ENCODE results near the gene SUMF1. TPM values are rescaled to one million over a fixed set of nuclear protein-coding genes. Genes with fewer than 3 reads are reported as not detected.
"Not testable (repeated sequence)": the region's sequence is repeated elsewhere in the genome, so short reads cannot be mapped to it uniquely, and the experiment has no call there.

Gene SUMF1
- total RNA-seq, 1 experiment from 2014 or later, result 37.1 TPM

- no peak for DNase-seq
- Histone ChIP-seq H3K4me3 (no peak overlapping the region), H3K9me3 (no peaks in the 10 kb centered on the region), H3K36me3 (no peaks in the 10 kb centered on the region), H3K27me3 (no peaks in the 10 kb centered on the region)
Measured at GRCh38 chr3:4343258-4343657, 123.8 kb downstream of the SUMF1 start.

- Histone ChIP-seq H3K36me3 (no peaks in the 10 kb centered on the region), H3K9me3 (no peaks in the 10 kb centered on the region), H3K27me3 (no peaks in the 10 kb centered on the region), H3K4me3 (no peak overlapping the region)
- DNase-seq, result no peak
Measured at GRCh38 chr3:4341336-4341675, 125.8 kb downstream of the SUMF1 start.

- no peaks in the 10 kb centered on the region for H3K36me3 ChIP-seq
- no peaks in the 10 kb centered on the region for H3K9me3 ChIP-seq
- H3K27me3 ChIP-seq, result no peaks in the 10 kb centered on the region
- H3K4me3 ChIP-seq, result no peak overlapping the region
- no peak for DNase-seq
Measured at GRCh38 chr3:4340411-4341335, 126.4 kb downstream of the SUMF1 start.

GRCh38 chr3:4340077-4340410 is 127.0 kb downstream of the SUMF1 start:
- no peak for DNase-seq
- Histone ChIP-seq H3K27me3 (no peaks in the 10 kb centered on the region), H3K9me3 (no peaks in the 10 kb centered on the region), H3K4me3 (no peak overlapping the region), H3K36me3 (no peaks in the 10 kb centered on the region)

- H3K4me3 ChIP-seq, result no peak overlapping the region
- no peak for DNase-seq
- H3K36me3 ChIP-seq, result no peaks in the 10 kb centered on the region
- H3K27me3 ChIP-seq, result no peaks in the 10 kb centered on the region
- no peaks in the 10 kb centered on the region for H3K9me3 ChIP-seq
Measured at GRCh38 chr3:4338751-4339150, 128.3 kb downstream of the SUMF1 start.

- DNase-seq, result no peak
- Histone ChIP-seq H3K4me3 (no peak overlapping the region), H3K36me3 (no peaks in the 10 kb centered on the region), H3K9me3 (no peaks in the 10 kb centered on the region), H3K27me3 (no peaks in the 10 kb centered on the region)
Measured at GRCh38 chr3:4336850-4337546, 130.1 kb downstream of the SUMF1 start.

GRCh38 chr3:4335840-4336562 is 131.1 kb downstream of the SUMF1 start:
- Histone ChIP-seq H3K9me3 (no peaks in the 10 kb centered on the region), H3K27me3 (no peaks in the 10 kb centered on the region), H3K4me3 (no peak overlapping the region), H3K36me3 (no peaks in the 10 kb centered on the region)
- no peak for DNase-seq

GRCh38 chr3:4334548-4334947 is 132.5 kb downstream of the SUMF1 start:
- Histone ChIP-seq H3K36me3 (no peaks in the 10 kb centered on the region), H3K27me3 (no peaks in the 10 kb centered on the region), H3K9me3 (no peaks in the 10 kb centered on the region), H3K4me3 (no peak overlapping the region)
- DNase-seq, result no peak

GRCh38 chr3:4332991-4333390 is 134.1 kb downstream of the SUMF1 start:
- H3K36me3 ChIP-seq, result no peaks in the 10 kb centered on the region
- no peaks in the 10 kb centered on the region for H3K27me3 ChIP-seq
- DNase-seq, result no peak
- no peaks in the 10 kb centered on the region for H3K9me3 ChIP-seq
- H3K4me3 ChIP-seq, result no peak overlapping the region

GRCh38 chr3:4332574-4332973 is 134.5 kb downstream of the SUMF1 start:
- H3K27me3 ChIP-seq, result no peaks in the 10 kb centered on the region
- no peaks in the 10 kb centered on the region for H3K9me3 ChIP-seq
- no peak overlapping the region for H3K4me3 ChIP-seq
- no peak for DNase-seq
- H3K36me3 ChIP-seq, result no peaks in the 10 kb centered on the region

GRCh38 chr3:4332111-4332510 is 135.0 kb downstream of the SUMF1 start:
- DNase-seq, result no peak
- Histone ChIP-seq H3K9me3 (no peaks in the 10 kb centered on the region), H3K36me3 (no peaks in the 10 kb centered on the region), H3K27me3 (no peaks in the 10 kb centered on the region), H3K4me3 (no peak overlapping the region)

GRCh38 chr3:4329806-4330205 is 137.3 kb downstream of the SUMF1 start:
- H3K4me3 ChIP-seq, H3K9me3 ChIP-seq, H3K36me3 ChIP-seq, H3K27me3 ChIP-seq, DNase-seq: not testable (repeated sequence)

- Histone ChIP-seq H3K4me3 (no peak overlapping the region), H3K36me3 (no peaks in the 10 kb centered on the region), H3K27me3 (no peaks in the 10 kb centered on the region), H3K9me3 (no peaks in the 10 kb centered on the region)
- no peak for DNase-seq
Measured at GRCh38 chr3:4326868-4327267, 140.2 kb downstream of the SUMF1 start.

- Histone ChIP-seq H3K36me3 (no peaks in the 10 kb centered on the region), H3K4me3 (no peak overlapping the region), H3K27me3 (no peaks in the 10 kb centered on the region), H3K9me3 (no peaks in the 10 kb centered on the region)
- no peak for DNase-seq
Measured at GRCh38 chr3:4323246-4324027, 143.6 kb downstream of the SUMF1 start.

- Histone ChIP-seq H3K9me3 (no peaks in the 10 kb centered on the region), H3K27me3 (no peaks in the 10 kb centered on the region), H3K36me3 (no peaks in the 10 kb centered on the region), H3K4me3 (no peak overlapping the region)
- no peak for DNase-seq
Measured at GRCh38 chr3:4322635-4323034, 144.4 kb downstream of the SUMF1 start.

- no peaks in the 10 kb centered on the region for H3K36me3 ChIP-seq
- DNase-seq, result no peak
- H3K27me3 ChIP-seq, result no peaks in the 10 kb centered on the region
- no peaks in the 10 kb centered on the region for H3K9me3 ChIP-seq
- H3K4me3 ChIP-seq, result no peak overlapping the region
Measured at GRCh38 chr3:4321732-4322131, 145.3 kb downstream of the SUMF1 start.

Measured in MG63 (cell line).